GM23338 (cell line): ENCODE measurements around the gene TJP2. TPM values are rescaled to one million over a fixed set of nuclear protein-coding genes. Genes with fewer than 3 reads are reported as not detected.

Experiments used
- ATAC-seq: fragments of 200-7000 bp; cut with Tn5 transposase; 3 replicates; pipeline ENCODE4 v1.9.1; 2020
- DNase-seq: peaks from one replicate; pipeline ENCODE4 v3.0.0-alpha.2; 2015; ENCODE audit warnings: low spot score
- H2AFZ ChIP-seq: fragments of 200-600 bp; sonication (generic); 2 replicates; pipeline ENCODE4 v1.8.0; 2016; ENCODE audit warnings: antibody characterized with exemption, mild to moderate bottlenecking, moderate library complexity
- H3F3A ChIP-seq: fragments of 200-600 bp; sonication (generic); replicated peaks from 2 replicates; pipeline ENCODE4 v1.8.0; 2017; ENCODE audit warnings: antibody characterized with exemption, mixed run types, low read depth
- H3K27ac ChIP-seq: fragments of 200-600 bp; sonication (generic); 2 replicates; pipeline ENCODE4 v1.6.1; 2016; ENCODE audit warnings: low read depth
- H3K27me3 ChIP-seq: fragments of 200-600 bp; sonication (generic); 2 replicates; pipeline ENCODE4 v1.8.0; 2016; ENCODE audit warnings: mild to moderate bottlenecking, mixed run types, moderate library complexity; ENCODE audit not compliant: insufficient read depth
- H3K36me3 ChIP-seq: fragments of 200-600 bp; sonication (generic); 2 replicates; pipeline ENCODE4 v1.8.0; 2016; ENCODE audit warnings: mild to moderate bottlenecking; ENCODE audit not compliant: insufficient read depth
- H3K4me1 ChIP-seq: fragments of 200-600 bp; sonication (generic); 2 replicates; pipeline ENCODE4 v1.8.0; 2016; ENCODE audit warnings: mild to moderate bottlenecking, moderate library complexity; ENCODE audit not compliant: insufficient read depth
- H3K4me2 ChIP-seq: fragments of 200-600 bp; sonication (generic); 2 replicates; pipeline ENCODE4 v1.7.1; 2017; ENCODE audit warnings: mixed run types
- H3K4me3 ChIP-seq: fragments of 200-600 bp; sonication (generic); 2 replicates; pipeline ENCODE4 v1.6.1; 2016; ENCODE audit warnings: mixed run types
- H3K79me2 ChIP-seq: fragments of 200-600 bp; sonication (generic); replicated peaks from 2 replicates; pipeline ENCODE4 v1.8.0; 2017; ENCODE audit warnings: mild to moderate bottlenecking; ENCODE audit not compliant: insufficient read depth
- H3K9me2 ChIP-seq: fragments of 200-600 bp; sonication (generic); 2 replicates; pipeline ENCODE4 v1.8.0; 2017; ENCODE audit not compliant: insufficient read depth
- H4K20me1 ChIP-seq: fragments of 200-600 bp; sonication (generic); replicated peaks from 2 replicates; pipeline ENCODE4 v1.8.0; 2017; ENCODE audit warnings: mild to moderate bottlenecking; ENCODE audit not compliant: insufficient read depth
- H3K27ac Mint-ChIP-seq: 2 replicates; pipeline ENCODE4 v1.8.0; 2020; ENCODE audit warnings: inconsistent platforms, mild to moderate bottlenecking, moderate library complexity, mixed read lengths
- H3K27me3 Mint-ChIP-seq: 3 replicates; pipeline ENCODE4 v1.8.0; 2022; ENCODE audit warnings: low read depth, mild to moderate bottlenecking, moderate library complexity, mixed read lengths, inconsistent platforms; ENCODE audit not compliant: insufficient read depth, poor library complexity
- H3K36me3 Mint-ChIP-seq: 3 replicates; pipeline ENCODE4 v1.8.0; 2021; ENCODE audit warnings: low read depth, mild to moderate bottlenecking, inconsistent platforms, moderate library complexity, mixed read lengths
- H3K4me1 Mint-ChIP-seq: 3 replicates; pipeline ENCODE4 v1.8.0; 2020; ENCODE audit warnings: mild to moderate bottlenecking, inconsistent platforms, mixed read lengths
- H3K4me3 Mint-ChIP-seq: 3 replicates; pipeline ENCODE4 v1.8.0; 2021; ENCODE audit warnings: moderate library complexity, mild to moderate bottlenecking, inconsistent platforms, mixed read lengths
- H3K9me3 Mint-ChIP-seq: 3 replicates; pipeline ENCODE4 v1.8.0; 2020; ENCODE audit warnings: moderate library complexity, mild to moderate bottlenecking, inconsistent platforms, mixed read lengths
- CREB1 ChIP-seq: fragments of 250-450 bp; sonication (Bioruptor Pico); IDR thresholded peaks from 2 replicates; pipeline ENCODE4 v1.5.0; 2020; ENCODE audit warnings: low read depth, mild to moderate bottlenecking, moderate library complexity
- EZH2 ChIP-seq: fragments of 200-600 bp; sonication (generic); IDR thresholded peaks from one replicate; pipeline ENCODE4 v1.8.0; 2017; ENCODE audit warnings: antibody characterized with exemption, mild to moderate bottlenecking, low read depth; ENCODE audit not compliant: unreplicated experiment
- EZH2phosphoT487 ChIP-seq: fragments of 200-600 bp; sonication (generic); IDR thresholded peaks from one replicate; pipeline ENCODE4 v1.8.1; 2018; ENCODE audit warnings: antibody characterized with exemption; ENCODE audit not compliant: unreplicated experiment
- JUNB ChIP-seq: IDR thresholded peaks from one replicate; pipeline ENCODE4 v1.6.1; 2016; ENCODE audit warnings: antibody characterized with exemption; ENCODE audit not compliant: unreplicated experiment
- NANOG ChIP-seq: IDR thresholded peaks from 2 replicates; pipeline ENCODE4 v1.6.1; 2016; ENCODE audit warnings: antibody characterized with exemption, borderline replicate concordance
- POLR2AphosphoS5 ChIP-seq: IDR thresholded peaks from 2 replicates; pipeline ENCODE4 v1.6.1; 2016; ENCODE audit warnings: antibody characterized with exemption, low read depth
- STAT1 ChIP-seq: IDR thresholded peaks from one replicate; pipeline ENCODE4 v1.6.1; 2016; ENCODE audit warnings: antibody characterized with exemption; ENCODE audit not compliant: unreplicated experiment
- ZNF114 ChIP-seq: fragments of 250-450 bp; sonication (Bioruptor Pico); IDR thresholded peaks from 2 replicates; pipeline ENCODE4 v1.5.0; 2020; ENCODE audit warnings: mild to moderate bottlenecking, moderate library complexity
- ZNF331 ChIP-seq: fragments of 250-450 bp; sonication (Bioruptor Pico); IDR thresholded peaks from 2 replicates; pipeline ENCODE4 v1.5.0; 2020; ENCODE audit warnings: low read depth, mild to moderate bottlenecking, moderate library complexity
- polyA plus RNA-seq: library from polyadenylated mRNA; unstranded; fragments of >200 nt; fragmentation: Nextera tagmentation; extraction: Ambion mirVana; gene quantifications from 2 replicates; pipeline ENCODE4 v1.2.1, GENCODE V29; 2016
- total RNA-seq: library from RNA; depleted of rRNA; stranded (reverse); fragments of >200 nt; shearing (Covaris generic); gene quantifications from 2 replicates; pipeline ENCODE4 v1.2.3, GENCODE V29; 2014
- TF ChIP-seq, protein P1 (sequence below): IDR thresholded peaks from one replicate; pipeline ENCODE4 v1.6.1; 2018; ENCODE audit warnings: antibody characterized with exemption; ENCODE audit not compliant: unreplicated experiment
- TF ChIP-seq, protein P2 (sequence below), 2 experiments: fragments of 200-600 bp in 1 of 2; sonication (generic) in 1 of 2; conservative IDR thresholded peaks; 2 replicates each; pipeline versions ENCODE4 v1.5.1 to v1.6.1; 2016 to 2017; ENCODE audit warnings: antibody characterized with exemption in 2 of 2, low read depth in 2 of 2, mild to moderate bottlenecking in 2 of 2, moderate library complexity in 1 of 2
- TF ChIP-seq, protein P3 (sequence below): IDR thresholded peaks from 2 replicates; pipeline ENCODE4 v1.6.1; 2016; ENCODE audit warnings: antibody characterized with exemption
- TF ChIP-seq, protein P4 (sequence below): fragments of 250-450 bp; sonication (Bioruptor Pico); IDR thresholded peaks from 2 replicates; pipeline ENCODE4 v1.5.0; 2020; ENCODE audit warnings: mild to moderate bottlenecking, moderate library complexity

TJP2 gene
- total and polyA plus RNA-seq, 2 experiments from 2014 or later = 37.6 to 234 TPM

DNA sequence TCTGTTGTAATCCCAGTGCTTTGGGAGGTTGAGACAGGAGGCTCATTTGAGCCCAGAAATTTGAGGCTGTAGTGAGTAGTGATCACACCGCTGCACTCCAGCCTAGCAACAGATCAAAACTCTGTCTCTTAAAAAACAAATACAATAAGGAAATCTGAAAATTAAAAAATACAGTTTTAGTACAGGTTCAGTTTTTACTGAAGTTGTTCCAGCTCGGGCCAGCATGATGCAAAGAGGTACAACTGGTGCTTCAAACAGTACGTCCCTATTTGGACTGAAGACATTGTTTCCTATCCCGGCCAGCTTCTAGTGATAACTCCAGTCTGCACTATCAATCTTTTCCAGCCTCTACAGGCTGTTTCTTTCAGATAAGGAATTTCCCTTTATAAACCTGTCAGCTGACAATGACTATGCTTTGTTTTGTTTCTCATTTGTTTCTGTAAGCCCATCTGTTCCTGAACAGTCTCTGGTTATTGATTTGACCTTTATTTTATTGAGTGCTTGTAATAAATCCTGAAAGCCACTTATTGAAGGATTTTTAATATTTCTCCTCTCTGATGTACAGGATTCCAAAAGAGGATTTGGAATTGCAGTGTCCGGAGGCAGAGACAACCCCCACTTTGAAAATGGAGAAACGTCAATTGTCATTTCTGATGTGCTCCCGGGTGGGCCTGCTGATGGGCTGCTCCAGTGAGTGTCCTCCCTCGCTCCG lies 41.9 kb downstream of the TJP2 start:
- Histone ChIP-seq H3K36me3 (peaks cover 19% of the 10 kb centered on the region), H3K27me3 (no peaks in the 10 kb centered on the region), H4K20me1 (no peaks in the 10 kb centered on the region), H2AFZ (no peak overlapping the region), H3K4me1 (peaks cover 16% of the 10 kb centered on the region), H3K4me2 (no peak overlapping the region), H3K27ac (peak overlapping the region; percentile 82; the same call in 1 of the 2 replicates), H3F3A (0 out of 2 replicates have a peak, but pooled peaks cover 9% of the 10 kb centered on the region), H3K9me2 (no peaks in the 10 kb centered on the region), H3K79me2 (peaks cover 6% of the 10 kb centered on the region; the same call in 1 of the 2 replicates), H3K4me3 (no peak overlapping the region)
- Mint-ChIP-seq H3K4me3 (no peak overlapping the region), H3K27me3 (peaks cover 2% of the 10 kb centered on the region), H3K4me1 (peaks cover 12% of the 10 kb centered on the region), H3K9me3 (no peaks in the 10 kb centered on the region), H3K27ac (no peak overlapping the region), H3K36me3 (peaks cover 37% of the 10 kb centered on the region)
- no peak for DNase-seq
- no peak for ATAC-seq
- TF ChIP-seq CREB1 (CRISPR knock-in tag) (no peak), POLR2AphosphoS5 (no peak), ZNF114 (CRISPR knock-in tag) (no peak), EZH2 (no peak), ZNF331 (no peak), STAT1 (no peak), NANOG (no peak), EZH2phosphoT487 (no peak), JUNB (no peak)
- TF ChIP-seq, protein P1, sequence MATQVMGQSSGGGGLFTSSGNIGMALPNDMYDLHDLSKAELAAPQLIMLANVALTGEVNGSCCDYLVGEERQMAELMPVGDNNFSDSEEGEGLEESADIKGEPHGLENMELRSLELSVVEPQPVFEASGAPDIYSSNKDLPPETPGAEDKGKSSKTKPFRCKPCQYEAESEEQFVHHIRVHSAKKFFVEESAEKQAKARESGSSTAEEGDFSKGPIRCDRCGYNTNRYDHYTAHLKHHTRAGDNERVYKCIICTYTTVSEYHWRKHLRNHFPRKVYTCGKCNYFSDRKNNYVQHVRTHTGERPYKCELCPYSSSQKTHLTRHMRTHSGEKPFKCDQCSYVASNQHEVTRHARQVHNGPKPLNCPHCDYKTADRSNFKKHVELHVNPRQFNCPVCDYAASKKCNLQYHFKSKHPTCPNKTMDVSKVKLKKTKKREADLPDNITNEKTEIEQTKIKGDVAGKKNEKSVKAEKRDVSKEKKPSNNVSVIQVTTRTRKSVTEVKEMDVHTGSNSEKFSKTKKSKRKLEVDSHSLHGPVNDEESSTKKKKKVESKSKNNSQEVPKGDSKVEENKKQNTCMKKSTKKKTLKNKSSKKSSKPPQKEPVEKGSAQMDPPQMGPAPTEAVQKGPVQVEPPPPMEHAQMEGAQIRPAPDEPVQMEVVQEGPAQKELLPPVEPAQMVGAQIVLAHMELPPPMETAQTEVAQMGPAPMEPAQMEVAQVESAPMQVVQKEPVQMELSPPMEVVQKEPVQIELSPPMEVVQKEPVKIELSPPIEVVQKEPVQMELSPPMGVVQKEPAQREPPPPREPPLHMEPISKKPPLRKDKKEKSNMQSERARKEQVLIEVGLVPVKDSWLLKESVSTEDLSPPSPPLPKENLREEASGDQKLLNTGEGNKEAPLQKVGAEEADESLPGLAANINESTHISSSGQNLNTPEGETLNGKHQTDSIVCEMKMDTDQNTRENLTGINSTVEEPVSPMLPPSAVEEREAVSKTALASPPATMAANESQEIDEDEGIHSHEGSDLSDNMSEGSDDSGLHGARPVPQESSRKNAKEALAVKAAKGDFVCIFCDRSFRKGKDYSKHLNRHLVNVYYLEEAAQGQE = no peak
- TF ChIP-seq, protein P2, sequence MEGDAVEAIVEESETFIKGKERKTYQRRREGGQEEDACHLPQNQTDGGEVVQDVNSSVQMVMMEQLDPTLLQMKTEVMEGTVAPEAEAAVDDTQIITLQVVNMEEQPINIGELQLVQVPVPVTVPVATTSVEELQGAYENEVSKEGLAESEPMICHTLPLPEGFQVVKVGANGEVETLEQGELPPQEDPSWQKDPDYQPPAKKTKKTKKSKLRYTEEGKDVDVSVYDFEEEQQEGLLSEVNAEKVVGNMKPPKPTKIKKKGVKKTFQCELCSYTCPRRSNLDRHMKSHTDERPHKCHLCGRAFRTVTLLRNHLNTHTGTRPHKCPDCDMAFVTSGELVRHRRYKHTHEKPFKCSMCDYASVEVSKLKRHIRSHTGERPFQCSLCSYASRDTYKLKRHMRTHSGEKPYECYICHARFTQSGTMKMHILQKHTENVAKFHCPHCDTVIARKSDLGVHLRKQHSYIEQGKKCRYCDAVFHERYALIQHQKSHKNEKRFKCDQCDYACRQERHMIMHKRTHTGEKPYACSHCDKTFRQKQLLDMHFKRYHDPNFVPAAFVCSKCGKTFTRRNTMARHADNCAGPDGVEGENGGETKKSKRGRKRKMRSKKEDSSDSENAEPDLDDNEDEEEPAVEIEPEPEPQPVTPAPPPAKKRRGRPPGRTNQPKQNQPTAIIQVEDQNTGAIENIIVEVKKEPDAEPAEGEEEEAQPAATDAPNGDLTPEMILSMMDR (conservative IDR thresholded peaks at IDR 0.05; ENCODE audit: low read depth in 2 of 2) = no peak
- TF ChIP-seq, protein P3, sequence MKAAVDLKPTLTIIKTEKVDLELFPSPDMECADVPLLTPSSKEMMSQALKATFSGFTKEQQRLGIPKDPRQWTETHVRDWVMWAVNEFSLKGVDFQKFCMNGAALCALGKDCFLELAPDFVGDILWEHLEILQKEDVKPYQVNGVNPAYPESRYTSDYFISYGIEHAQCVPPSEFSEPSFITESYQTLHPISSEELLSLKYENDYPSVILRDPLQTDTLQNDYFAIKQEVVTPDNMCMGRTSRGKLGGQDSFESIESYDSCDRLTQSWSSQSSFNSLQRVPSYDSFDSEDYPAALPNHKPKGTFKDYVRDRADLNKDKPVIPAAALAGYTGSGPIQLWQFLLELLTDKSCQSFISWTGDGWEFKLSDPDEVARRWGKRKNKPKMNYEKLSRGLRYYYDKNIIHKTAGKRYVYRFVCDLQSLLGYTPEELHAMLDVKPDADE = no peak
- TF ChIP-seq, protein P4, sequence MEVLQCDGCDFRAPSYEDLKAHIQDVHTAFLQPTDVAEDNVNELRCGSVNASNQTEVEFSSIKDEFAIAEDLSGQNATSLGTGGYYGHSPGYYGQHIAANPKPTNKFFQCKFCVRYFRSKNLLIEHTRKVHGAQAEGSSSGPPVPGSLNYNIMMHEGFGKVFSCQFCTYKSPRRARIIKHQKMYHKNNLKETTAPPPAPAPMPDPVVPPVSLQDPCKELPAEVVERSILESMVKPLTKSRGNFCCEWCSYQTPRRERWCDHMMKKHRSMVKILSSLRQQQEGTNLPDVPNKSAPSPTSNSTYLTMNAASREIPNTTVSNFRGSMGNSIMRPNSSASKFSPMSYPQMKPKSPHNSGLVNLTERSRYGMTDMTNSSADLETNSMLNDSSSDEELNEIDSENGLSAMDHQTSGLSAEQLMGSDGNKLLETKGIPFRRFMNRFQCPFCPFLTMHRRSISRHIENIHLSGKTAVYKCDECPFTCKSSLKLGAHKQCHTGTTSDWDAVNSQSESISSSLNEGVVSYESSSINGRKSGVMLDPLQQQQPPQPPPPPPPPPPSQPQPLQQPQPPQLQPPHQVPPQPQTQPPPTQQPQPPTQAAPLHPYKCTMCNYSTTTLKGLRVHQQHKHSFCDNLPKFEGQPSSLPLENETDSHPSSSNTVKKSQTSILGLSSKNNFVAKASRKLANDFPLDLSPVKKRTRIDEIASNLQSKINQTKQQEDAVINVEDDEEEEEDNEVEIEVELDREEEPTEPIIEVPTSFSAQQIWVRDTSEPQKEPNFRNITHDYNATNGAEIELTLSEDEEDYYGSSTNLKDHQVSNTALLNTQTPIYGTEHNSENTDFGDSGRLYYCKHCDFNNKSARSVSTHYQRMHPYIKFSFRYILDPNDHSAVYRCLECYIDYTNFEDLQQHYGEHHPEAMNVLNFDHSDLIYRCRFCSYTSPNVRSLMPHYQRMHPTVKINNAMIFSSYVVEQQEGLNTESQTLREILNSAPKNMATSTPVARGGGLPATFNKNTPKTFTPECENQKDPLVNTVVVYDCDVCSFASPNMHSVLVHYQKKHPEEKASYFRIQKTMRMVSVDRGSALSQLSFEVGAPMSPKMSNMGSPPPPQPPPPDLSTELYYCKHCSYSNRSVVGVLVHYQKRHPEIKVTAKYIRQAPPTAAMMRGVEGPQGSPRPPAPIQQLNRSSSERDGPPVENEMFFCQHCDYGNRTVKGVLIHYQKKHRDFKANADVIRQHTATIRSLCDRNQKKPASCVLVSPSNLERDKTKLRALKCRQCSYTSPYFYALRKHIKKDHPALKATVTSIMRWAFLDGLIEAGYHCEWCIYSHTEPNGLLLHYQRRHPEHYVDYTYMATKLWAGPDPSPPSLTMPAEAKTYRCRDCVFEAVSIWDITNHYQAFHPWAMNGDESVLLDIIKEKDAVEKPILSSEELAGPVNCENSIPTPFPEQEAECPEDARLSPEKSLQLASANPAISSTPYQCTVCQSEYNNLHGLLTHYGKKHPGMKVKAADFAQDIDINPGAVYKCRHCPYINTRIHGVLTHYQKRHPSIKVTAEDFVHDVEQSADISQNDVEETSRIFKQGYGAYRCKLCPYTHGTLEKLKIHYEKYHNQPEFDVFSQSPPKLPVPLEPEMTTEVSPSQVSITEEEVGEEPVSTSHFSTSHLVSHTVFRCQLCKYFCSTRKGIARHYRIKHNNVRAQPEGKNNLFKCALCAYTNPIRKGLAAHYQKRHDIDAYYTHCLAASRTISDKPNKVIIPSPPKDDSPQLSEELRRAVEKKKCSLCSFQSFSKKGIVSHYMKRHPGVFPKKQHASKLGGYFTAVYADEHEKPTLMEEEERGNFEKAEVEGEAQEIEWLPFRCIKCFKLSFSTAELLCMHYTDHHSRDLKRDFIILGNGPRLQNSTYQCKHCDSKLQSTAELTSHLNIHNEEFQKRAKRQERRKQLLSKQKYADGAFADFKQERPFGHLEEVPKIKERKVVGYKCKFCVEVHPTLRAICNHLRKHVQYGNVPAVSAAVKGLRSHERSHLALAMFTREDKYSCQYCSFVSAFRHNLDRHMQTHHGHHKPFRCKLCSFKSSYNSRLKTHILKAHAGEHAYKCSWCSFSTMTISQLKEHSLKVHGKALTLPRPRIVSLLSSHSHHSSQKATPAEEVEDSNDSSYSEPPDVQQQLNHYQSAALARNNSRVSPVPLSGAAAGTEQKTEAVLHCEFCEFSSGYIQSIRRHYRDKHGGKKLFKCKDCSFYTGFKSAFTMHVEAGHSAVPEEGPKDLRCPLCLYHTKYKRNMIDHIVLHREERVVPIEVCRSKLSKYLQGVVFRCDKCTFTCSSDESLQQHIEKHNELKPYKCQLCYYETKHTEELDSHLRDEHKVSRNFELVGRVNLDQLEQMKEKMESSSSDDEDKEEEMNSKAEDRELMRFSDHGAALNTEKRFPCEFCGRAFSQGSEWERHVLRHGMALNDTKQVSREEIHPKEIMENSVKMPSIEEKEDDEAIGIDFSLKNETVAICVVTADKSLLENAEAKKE (CRISPR knock-in tag) = no peak
